NCI-H1930 (cell line): ENCODE measurements around the gene GFY.

Experiments
- DNase-seq, 2 experiments: peaks; one replicate each; lab custom pipeline; 2025; lab: John Stamatoyannopoulos, UW

GFY gene

GRCh38 chr19:49425178-49425577 lies at the start of gene GFY:
Gene GFY (plus strand): TSS chr19:49425388. CDS start chr19:49426431, 1,043 bp downstream.
- peak in 1 of 2 experiments; percentile 35 for DNase-seq

DNA sequence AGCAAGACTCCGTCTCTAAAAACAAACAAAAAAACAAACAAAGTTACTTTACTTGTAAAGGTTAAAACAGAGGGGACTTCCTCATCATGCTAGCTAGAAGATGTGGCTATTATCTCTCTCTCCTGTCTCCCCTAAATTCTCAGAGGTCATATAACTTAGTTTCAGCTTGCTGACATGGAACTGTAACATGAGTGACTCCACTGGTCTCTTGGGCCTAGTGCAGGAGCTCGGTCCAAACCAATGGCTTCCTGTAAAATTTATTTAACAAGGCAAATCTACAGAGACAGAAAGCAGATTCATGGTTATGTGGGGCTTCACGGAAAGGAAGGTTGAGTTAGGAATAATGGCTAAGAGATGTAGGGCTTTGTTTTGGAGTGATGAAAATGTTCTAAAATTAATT lies 46.7 kb upstream of the GFY start:
- no peak for DNase-seq

DNA sequence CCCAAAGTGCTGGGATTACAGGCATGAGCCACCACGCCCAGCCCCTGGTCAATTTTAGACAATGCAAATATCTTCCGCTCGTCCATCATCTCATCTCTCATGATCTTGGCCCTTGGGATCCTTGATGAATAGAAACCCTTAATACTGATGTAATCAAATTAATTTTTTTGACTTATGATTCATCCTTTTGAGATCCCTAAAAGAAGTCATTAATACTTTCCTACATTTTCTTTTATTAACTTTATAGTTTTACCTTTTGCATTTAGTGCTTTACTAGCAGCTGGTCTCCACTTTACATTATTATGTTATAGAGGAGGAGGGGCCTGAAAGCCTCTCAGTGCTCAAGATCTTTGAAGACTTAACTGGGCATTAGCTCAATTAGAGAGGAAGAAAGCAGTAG lies 44.8 kb upstream of the GFY start:
- DNase-seq, result no peak

DNA sequence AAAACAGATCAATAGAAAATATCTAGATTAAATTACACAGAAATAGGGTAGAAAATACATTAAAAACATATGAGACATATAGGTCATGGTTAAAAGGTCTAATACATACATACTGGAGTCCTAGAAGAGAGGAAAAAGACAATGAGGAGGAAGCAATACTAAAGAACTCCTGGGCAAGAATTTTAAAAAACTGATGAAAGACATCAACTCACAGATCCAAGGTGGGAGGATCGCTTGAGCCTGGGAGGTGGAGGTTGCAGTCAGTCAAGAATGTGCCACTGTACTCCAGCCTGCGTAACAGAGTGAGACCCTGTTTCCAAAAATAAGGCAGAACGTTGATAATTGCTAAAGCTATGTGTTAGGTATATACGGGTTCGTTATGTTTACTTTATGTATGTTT lies 42.5 kb upstream of the GFY start:
- no peak for DNase-seq

- no peak for DNase-seq
Observed at GRCh38 chr19:49383599-49383998, 41.6 kb upstream of the GFY start.

GRCh38 chr19:49387936-49388372 lies 37.2 kb upstream of the GFY start, which contains the start of gene KASH5:
Gene KASH5 (plus strand): TSS chr19:49388249. CDS start chr19:49390884, 2,635 bp downstream.
- DNase-seq, result peak; percentile 86 to 89

GRCh38 chr19:49389406-49389805 lies 35.8 kb upstream of the GFY start:
- no peak for DNase-seq

- no peak for DNase-seq
Observed at GRCh38 chr19:49390131-49390928, 34.9 kb upstream of the GFY start.

GRCh38 chr19:49390929-49391359 lies 34.2 kb upstream of the GFY start:
- no peak for DNase-seq

DNA sequence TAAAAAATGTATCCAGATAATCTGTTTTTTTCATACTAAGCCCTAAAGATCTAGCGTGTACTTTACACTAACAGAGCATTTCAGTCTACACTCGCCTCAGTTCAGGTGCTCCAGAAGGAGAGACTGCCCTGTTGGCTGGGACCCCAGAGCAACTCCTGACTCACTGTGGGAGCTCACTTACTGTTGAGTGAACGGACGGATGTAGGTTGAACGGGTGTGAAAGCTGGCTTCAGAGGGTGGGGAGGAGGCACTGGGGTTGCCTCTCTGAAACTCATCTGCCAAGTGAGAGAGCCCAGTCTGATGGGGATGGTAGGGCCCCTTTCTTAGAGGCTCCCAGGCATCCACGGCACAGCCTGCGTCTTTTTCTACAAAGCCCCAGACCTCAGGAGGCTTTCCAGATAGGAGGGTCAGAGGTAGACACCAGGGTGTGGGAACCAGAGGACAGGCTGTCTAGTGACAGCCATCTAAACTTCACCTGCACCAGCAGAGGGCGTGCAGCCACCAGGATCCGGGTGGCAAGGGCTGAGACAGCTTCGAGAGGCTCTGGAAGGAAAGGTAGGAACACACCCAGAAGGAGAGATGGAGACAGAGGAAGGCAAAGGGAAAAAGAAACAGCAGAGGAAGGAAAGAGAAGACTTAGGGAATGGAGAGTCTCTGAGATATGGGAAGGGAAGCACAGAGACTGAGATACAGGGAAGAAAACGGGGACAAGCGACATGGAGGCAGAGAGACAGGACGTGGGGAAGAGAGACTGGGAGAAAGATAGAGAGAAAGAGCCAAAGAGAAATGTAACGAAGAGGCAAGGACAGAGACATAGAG lies 33.4 kb upstream of the GFY start:
- peak; percentile 81 to 85 for DNase-seq

DNA sequence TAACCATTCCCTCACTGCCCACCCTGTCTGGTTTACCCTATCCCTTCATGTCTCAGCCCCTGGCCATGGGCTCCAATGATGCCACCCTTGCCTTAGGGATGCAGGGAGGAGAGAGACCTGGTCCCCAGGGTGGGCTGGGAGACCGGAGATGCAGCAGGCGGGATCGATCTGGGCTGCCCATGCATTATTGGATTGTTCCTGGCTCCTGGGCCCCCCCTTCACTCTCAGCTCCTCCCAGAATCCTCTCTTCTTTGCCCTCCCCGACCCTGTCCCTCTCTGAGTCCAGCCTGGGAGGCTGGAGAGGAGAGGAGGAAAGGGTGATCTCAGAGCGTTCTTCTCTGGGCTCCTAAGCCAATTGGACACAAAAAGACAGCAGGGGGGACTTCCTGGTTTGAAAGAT lies 31.3 kb upstream of the GFY start:
- DNase-seq, result no peak

DNA sequence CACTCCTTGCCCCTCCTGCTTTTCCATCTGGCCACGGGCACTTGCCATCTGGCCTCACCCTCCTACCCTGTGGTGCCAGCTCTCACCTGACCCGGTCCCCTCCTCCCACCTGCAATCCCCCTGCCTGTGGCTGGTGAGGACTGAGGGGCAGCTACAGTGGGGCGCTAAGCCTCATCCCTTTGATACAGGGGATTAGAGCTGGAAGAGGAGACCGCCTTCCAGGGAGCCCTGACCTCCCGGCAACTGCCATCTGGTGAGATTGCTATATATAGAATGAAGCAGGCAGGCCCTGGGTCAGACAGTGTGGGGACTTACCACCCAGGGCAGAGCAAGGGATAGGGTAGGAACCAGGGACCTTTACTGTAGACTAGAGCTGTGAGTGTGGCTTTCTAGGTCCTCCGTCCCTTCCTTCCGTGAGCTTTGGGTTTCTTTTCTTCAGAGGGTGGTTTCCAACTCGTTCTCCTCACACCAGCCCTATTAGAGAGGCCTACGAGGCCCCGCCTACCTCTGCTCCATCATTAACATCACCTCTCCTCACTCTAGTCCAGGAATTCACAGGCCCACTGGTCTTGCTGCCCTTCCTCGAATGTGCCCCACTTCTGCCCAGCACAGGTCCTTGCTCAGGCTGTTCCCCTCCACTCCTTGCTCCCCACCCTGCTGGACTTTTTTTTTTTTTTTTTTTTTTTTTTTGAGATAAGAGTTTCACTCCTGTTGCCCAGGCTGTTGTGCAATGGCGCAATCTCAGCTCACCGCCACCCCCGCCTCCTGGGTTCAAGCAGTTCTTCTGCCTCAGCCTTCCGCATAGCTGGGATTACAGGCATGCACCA lies 29.4 kb upstream of the GFY start:
- DNase-seq, result no peak

DNA sequence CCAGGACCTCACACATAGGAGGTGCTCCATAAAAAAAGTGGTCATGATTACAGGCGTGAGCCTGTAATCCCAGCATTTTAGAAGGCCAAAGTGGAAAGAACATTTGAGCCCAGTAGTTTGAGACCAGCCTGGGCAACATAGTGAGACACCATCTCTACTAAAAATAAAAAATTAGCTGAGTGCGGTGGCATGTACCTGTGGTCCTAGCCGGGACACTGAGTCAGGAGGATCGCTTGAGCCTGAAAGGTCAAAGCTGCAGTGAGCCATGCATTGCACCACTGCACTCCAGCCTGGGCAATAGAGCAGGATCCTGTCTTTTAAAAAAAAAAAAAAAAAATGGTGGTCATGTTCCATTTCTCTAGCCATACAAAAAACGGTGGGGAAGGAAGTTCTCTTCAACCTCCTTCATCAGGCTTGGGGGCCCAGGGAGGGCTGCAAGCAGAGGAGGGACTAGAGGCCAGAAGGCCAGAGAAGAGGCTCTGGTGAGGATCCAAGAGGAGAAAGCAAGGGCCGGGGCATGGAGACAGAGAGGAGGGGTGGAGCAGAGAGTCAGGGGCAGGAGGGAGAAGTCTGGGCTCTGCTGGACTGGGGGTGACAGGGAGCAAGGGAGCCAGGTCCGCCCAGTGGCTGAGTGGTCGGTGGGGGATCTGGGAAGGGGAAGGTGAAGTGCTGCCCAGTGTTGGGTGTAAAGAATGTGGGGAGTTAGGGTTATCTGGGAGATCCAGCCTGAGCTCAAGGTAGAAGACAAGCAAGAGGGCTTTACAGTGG lies 28.3 kb upstream of the GFY start:
- no peak for DNase-seq

DNA sequence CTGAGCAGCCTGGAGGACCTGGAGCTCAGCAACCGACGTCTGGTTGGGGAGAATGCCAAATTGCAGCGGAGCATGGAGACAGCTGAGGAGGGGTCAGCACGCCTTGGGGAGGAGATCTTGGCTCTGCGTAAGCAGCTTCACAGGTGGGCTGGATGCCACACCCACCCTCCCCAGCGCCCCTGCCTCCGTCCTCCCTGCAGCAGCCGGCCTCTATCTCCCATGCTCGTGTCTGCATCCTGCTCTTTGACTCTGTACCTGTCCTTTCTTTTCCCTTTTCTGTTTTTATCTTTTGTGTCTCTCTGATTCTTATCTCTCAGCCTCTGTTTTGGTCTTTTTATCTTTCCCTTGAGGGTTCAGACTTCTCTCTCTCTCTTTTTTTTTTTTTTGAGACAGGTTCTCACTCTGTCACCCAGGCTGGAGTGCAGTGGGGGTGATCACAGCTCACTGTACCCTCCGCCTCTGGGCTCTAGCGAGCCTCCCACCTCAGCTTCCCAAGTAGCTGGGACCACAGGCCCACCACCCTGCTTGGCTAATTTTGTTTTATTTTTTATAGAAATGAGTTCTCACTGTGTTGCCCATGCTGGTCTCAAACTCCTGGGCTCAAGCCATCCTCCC lies 27.1 kb upstream of the GFY start:
- no peak for DNase-seq

DNA sequence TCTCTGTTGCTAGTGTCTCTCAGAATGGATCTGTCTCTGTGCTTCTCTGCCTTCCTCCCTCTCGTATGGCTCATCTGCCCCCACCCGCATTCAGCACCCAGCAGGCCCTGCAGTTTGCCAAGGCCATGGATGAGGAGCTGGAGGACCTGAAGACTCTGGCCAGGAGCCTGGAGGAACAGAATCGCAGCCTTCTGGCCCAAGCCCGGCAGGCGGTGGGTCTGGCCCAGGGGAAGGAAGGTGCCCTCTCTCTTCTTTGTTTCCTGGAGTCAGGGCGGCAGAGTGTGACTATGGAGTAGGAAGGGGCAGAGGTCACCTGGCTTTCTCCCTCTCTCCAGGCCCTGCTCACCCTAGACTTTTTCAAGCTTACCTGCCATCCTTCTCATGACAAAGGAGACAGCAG lies 26.3 kb upstream of the GFY start:
- DNase-seq, result no peak

DNA sequence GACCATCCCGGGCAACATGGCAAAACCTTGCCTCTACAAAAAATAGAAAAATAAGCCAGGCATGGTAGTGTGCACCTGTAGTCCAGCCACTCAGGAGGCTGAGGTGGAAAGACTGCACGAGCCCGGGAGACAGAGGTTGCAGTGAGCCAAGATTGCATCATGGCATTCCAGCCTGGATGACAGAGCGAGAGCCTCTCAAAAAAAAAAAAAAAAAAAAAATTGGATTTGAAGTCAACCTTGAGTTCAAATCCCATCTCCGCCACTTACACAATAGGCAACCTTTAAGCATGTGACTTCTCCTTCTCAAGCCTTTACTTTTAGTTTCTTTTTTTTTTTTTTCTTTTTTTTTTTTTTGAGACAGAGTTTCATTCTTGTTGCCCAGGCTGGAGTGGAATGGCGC lies 25.2 kb upstream of the GFY start:
- DNase-seq, result no peak

DNA sequence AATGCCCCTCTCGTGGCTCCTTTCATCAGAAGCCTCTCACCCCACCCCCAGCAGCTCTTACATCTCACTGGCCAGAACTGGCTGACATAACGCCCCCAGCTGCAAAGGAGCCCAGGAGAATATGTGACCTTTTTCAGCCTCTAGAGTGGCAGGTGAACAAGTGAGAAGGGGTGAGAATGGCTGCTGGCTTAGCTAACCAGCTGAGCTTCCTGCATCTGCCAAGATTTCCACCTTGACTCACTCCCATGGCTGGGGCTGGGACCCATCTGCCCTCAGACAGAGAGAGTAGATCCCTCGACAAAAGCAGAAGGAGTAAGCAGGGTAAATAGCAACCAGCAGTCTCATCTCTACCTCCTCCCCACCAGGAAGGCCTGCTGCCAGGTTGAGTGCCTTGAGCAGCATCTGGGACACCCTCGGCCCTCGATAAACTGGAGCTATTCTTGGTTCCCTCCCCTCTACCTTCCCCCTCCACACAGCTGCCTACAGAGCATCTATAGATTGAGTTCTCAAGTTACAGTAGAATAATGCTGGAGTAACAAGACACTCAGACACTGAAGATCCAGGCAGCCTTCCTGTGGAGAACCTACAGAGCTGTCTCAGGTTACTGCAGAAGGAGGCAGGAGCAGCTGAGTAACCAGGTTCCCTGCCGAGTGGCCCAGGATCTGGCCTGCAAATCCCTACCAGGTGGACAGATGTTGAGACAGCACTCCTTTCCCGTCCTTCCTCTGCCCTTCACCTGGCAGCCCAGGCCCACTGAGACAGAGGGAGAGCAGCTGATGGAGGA lies 21.6 kb upstream of the GFY start:
- DNase-seq, result peak; percentile 77

- no peak for DNase-seq
Observed at GRCh38 chr19:49407079-49407478, 18.1 kb upstream of the GFY start.

DNA sequence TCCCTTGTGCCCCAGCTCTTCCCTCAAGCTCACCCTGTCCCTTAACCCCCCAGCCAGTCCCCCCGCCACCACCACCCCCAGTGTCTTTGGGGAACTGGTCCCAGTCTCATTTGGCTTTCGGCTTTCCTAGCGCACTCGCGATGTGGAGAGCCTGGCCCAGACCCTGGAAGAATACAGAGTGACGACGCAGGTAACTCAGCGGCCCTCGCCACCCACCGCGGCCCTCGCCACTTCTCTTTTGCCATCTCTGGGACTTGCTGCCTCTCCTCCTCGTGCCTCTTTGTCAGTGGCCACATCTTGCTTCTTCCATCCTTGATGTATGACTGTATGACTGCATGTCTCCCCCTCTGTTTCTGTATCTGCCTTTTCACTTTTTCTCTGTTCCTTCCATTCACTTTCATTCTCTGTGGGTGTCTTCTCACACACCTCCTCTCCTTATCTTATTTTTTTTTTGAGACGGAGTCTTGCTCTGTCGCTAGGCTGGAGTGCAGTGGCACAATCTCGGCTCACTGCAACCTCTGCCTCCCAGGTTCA lies 17.6 kb upstream of the GFY start:
- DNase-seq, result no peak
